Activated T-helper 1 cell treated with anti-CD3 and anti-CD28 coated beads, Interleukin-12 subunit alpha, Interleukin-12 subunit beta, Interleukin-2, Interleukin-4 antibody, amounts not matched to agents 30 ng/mL and 10 ng/mL and 1 ng/mL, durations not matched to agents 14 hours and 24 hours and 36 hours (primary cell): ENCODE data around the gene TDP2. TPM values are rescaled to one million over a fixed set of nuclear protein-coding genes. Genes with fewer than 3 reads are reported as not detected.
"Not testable (repeated sequence)": the region's sequence is repeated elsewhere in the genome, so short reads cannot be mapped to it uniquely, and the experiment has no call there.

Experiments used
- DNase-seq: peaks from one replicate; pipeline ENCODE4 v3.0.0; 2021; ENCODE audit warnings: low spot score
- H3K27ac Mint-ChIP-seq: one replicate; pipeline ENCODE4 v1.8.0; 2021; ENCODE audit warnings: mild to moderate bottlenecking, mixed read lengths
- H3K27me3 Mint-ChIP-seq: one replicate; pipeline ENCODE4 v1.8.0; 2022; ENCODE audit warnings: mild to moderate bottlenecking, moderate library complexity, mixed read lengths; ENCODE audit not compliant: insufficient read depth
- H3K36me3 Mint-ChIP-seq: one replicate; pipeline ENCODE4 v1.8.0; 2021; ENCODE audit warnings: low read depth, mixed read lengths
- H3K4me1 Mint-ChIP-seq: one replicate; pipeline ENCODE4 v1.8.0; 2021; ENCODE audit warnings: low read depth, mixed read lengths
- H3K4me3 Mint-ChIP-seq: one replicate; pipeline ENCODE4 v1.8.0; 2021; ENCODE audit warnings: mild to moderate bottlenecking, moderate library complexity, mixed read lengths
- H3K9me3 Mint-ChIP-seq: one replicate; pipeline ENCODE4 v1.8.0; 2021; ENCODE audit warnings: mixed read lengths
- intact Hi-C: fragments of 100-400 bp; cut with micrococcal nuclease; formaldehyde crosslinking; loops from one replicate; pipeline ENCODE4 v1.15.1; 2024
- total RNA-seq: library from RNA; stranded (reverse); gene quantifications from 2 replicates; pipeline ENCODE4 v1.2.3, GENCODE V29; 2022

Gene TDP2
- total RNA-seq, 1 donor from 2014 or later: 47.4 TPM

GRCh38 chr6:24692848-24693592 is 26.3 kb upstream of the TDP2 start:
- Mint-ChIP-seq H3K36me3 (peaks cover 5% of the 10 kb centered on the region), H3K27ac (no peak overlapping the region)

GRCh38 chr6:24692415-24692814 is 25.7 kb upstream of the TDP2 start:
- Mint-ChIP-seq H3K27ac (no peak overlapping the region), H3K9me3 (no peaks in the 10 kb centered on the region), H3K36me3 (peaks cover 2% of the 10 kb centered on the region), H3K4me1 (peaks cover 17% of the 10 kb centered on the region), H3K27me3 (no peaks in the 10 kb centered on the region), H3K4me3 (no peak overlapping the region)
- no peak for DNase-seq
- intact Hi-C loops: loop anchor here (10.0 kb wide), 2 partner anchors 198 to 408 kb away; partner anchors contain the start of gene ALDH5A1

More at GRCh38 chr6:24692848-24693592, 26.3 kb upstream of the TDP2 start:
- Mint-ChIP-seq H3K4me3 (no peak overlapping the region), H3K4me1 (peaks cover 17% of the 10 kb centered on the region), H3K27me3 (no peaks in the 10 kb centered on the region), H3K9me3 (no peaks in the 10 kb centered on the region)
- DNase-seq: no peak
- intact Hi-C loops: loop anchor here (10.0 kb wide), 2 partner anchors 198 to 408 kb away; partner anchors contain the start of gene ALDH5A1

- DNase-seq: no peak
- intact Hi-C loops: loop anchor here (10.0 kb wide), 2 partner anchors 197 to 407 kb away; partner anchors contain the start of gene ALDH5A1
- no peaks in the 10 kb centered on the region for H3K27me3 Mint-ChIP-seq
- H3K9me3 Mint-ChIP-seq: no peaks in the 10 kb centered on the region
- no peak overlapping the region for H3K4me3 Mint-ChIP-seq
- peaks cover 5% of the 10 kb centered on the region for H3K36me3 Mint-ChIP-seq
- H3K27ac Mint-ChIP-seq: no peak overlapping the region
- H3K4me1 Mint-ChIP-seq: peaks cover 17% of the 10 kb centered on the region
Measured at GRCh38 chr6:24692003-24692402, 25.3 kb upstream of the TDP2 start.

- Mint-ChIP-seq H3K4me3 (no peak overlapping the region), H3K27ac (no peak overlapping the region), H3K27me3 (no peaks in the 10 kb centered on the region), H3K9me3 (no peaks in the 10 kb centered on the region), H3K36me3 (peaks cover 5% of the 10 kb centered on the region), H3K4me1 (peaks cover 17% of the 10 kb centered on the region)
- no peak for DNase-seq
- intact Hi-C loops: loop anchor here (10.0 kb wide), 2 partner anchors 197 to 407 kb away; partner anchors contain the start of gene ALDH5A1
Measured at GRCh38 chr6:24691550-24691949, 24.9 kb upstream of the TDP2 start.

- Mint-ChIP-seq H3K4me3 (no peak overlapping the region), H3K9me3 (no peaks in the 10 kb centered on the region), H3K27me3 (no peaks in the 10 kb centered on the region), H3K4me1 (peaks cover 14% of the 10 kb centered on the region), H3K27ac (peak overlapping the region; percentile 9), H3K36me3 (peaks cover 5% of the 10 kb centered on the region)
- intact Hi-C loops: loop anchor here (10.0 kb wide), 2 partner anchors 196 to 406 kb away; partner anchors contain the start of gene ALDH5A1
- no peak for DNase-seq
Measured at GRCh38 chr6:24690593-24690992, 23.9 kb upstream of the TDP2 start.

GRCh38 chr6:24689964-24690363 is 23.3 kb upstream of the TDP2 start:
- Mint-ChIP-seq H3K27ac (no peak overlapping the region), H3K27me3 (no peaks in the 10 kb centered on the region), H3K4me3 (no peak overlapping the region), H3K9me3 (no peaks in the 10 kb centered on the region), H3K36me3 (peaks cover 4% of the 10 kb centered on the region), H3K4me1 (peaks cover 10% of the 10 kb centered on the region)
- intact Hi-C loops: loop anchor here (10.0 kb wide), 2 partner anchors 195 to 405 kb away; partner anchors contain the start of gene ALDH5A1
- DNase-seq: no peak

- Mint-ChIP-seq H3K27me3 (no peaks in the 10 kb centered on the region), H3K36me3 (peaks cover 4% of the 10 kb centered on the region), H3K4me3 (no peak overlapping the region), H3K9me3 (no peaks in the 10 kb centered on the region), H3K4me1 (peaks cover 3% of the 10 kb centered on the region), H3K27ac (no peak overlapping the region)
- intact Hi-C loops: no loop called here
- DNase-seq: no peak
Measured at GRCh38 chr6:24686946-24687345, 20.2 kb upstream of the TDP2 start.

- Mint-ChIP-seq H3K36me3 (peaks cover 7% of the 10 kb centered on the region), H3K27ac (no peak overlapping the region), H3K4me3 (no peak overlapping the region), H3K27me3 (no peaks in the 10 kb centered on the region), H3K4me1 (no peaks in the 10 kb centered on the region), H3K9me3 (no peaks in the 10 kb centered on the region)
- intact Hi-C loops: no loop called here
- no peak for DNase-seq
Measured at GRCh38 chr6:24686408-24686807, 19.7 kb upstream of the TDP2 start.

GRCh38 chr6:24683297-24684296 is 16.9 kb upstream of the TDP2 start:
- no peak overlapping the region for H3K27ac Mint-ChIP-seq

GRCh38 chr6:24680582-24680981 is 13.9 kb upstream of the TDP2 start:
- peaks cover 8% of the 10 kb centered on the region for H3K36me3 Mint-ChIP-seq
- H3K27me3 Mint-ChIP-seq: no peaks in the 10 kb centered on the region
- H3K27ac Mint-ChIP-seq: no peak overlapping the region
- no peak overlapping the region for H3K4me3 Mint-ChIP-seq
- no peak for DNase-seq
- no peaks in the 10 kb centered on the region for H3K4me1 Mint-ChIP-seq
- intact Hi-C loops: no loop called here
- H3K9me3 Mint-ChIP-seq: no peaks in the 10 kb centered on the region

More at GRCh38 chr6:24683297-24684296, 16.9 kb upstream of the TDP2 start:
- Mint-ChIP-seq H3K4me1 (no peaks in the 10 kb centered on the region), H3K9me3 (no peaks in the 10 kb centered on the region), H3K36me3 (peaks cover 10% of the 10 kb centered on the region), H3K27me3 (no peaks in the 10 kb centered on the region), H3K4me3 (no peak overlapping the region)
- DNase-seq: no peak
- intact Hi-C loops: no loop called here

- peaks cover 11% of the 10 kb centered on the region for H3K36me3 Mint-ChIP-seq
- H3K4me3 Mint-ChIP-seq, H3K4me1 Mint-ChIP-seq, H3K27ac Mint-ChIP-seq, DNase-seq, H3K27me3 Mint-ChIP-seq, H3K9me3 Mint-ChIP-seq, intact Hi-C loops: not testable (repeated sequence)
Measured at GRCh38 chr6:24678792-24679352, 12.2 kb upstream of the TDP2 start.

GRCh38 chr6:24673625-24674024 is 6.9 kb upstream of the TDP2 start:
- H3K27me3 Mint-ChIP-seq: no peaks in the 10 kb centered on the region
- H3K4me3 Mint-ChIP-seq: no peak overlapping the region
- H3K36me3 Mint-ChIP-seq: peaks cover 21% of the 10 kb centered on the region
- no peak for DNase-seq
- intact Hi-C loops: no loop called here
- H3K27ac Mint-ChIP-seq: no peak overlapping the region
- peaks cover 31% of the 10 kb centered on the region for H3K9me3 Mint-ChIP-seq
- H3K4me1 Mint-ChIP-seq: peaks cover 7% of the 10 kb centered on the region
